Right atrium auricular region (tissue), 2 donors: ENCODE data around the gene POLA2. TPM values are rescaled to one million over a fixed set of nuclear protein-coding genes. Genes with fewer than 3 reads are reported as not detected.

ENCODE experiments used
- DNase-seq: peaks from one replicate; pipeline ENCODE4 v3.0.0-alpha.2; 2019; ENCODE audit warnings: low spot score
- H3K27ac ChIP-seq, 2 donors: fragments of 200-600 bp; sonication (generic); 1 replicate in 1 of 2; 2 replicates in 1 of 2; pipeline ENCODE4 v1.5.1; 2016 to 2019
- H3K27me3 ChIP-seq, 2 donors: fragments of 200-600 bp; sonication (generic); one replicate each; pipeline versions ENCODE4 v1.5.1 to v1.6.0; 2017 to 2019
- H3K36me3 ChIP-seq: fragments of 200-600 bp; sonication (generic); one replicate; pipeline ENCODE4 v1.5.1; 2016
- H3K4me1 ChIP-seq, 2 donors: fragments of 200-600 bp; sonication (generic); one replicate each; pipeline versions ENCODE4 v1.5.1 to v1.6.0; 2017 to 2019
- H3K4me3 ChIP-seq, 2 donors: fragments of 200-600 bp; sonication (generic); 1 replicate in 1 of 2; 2 replicates in 1 of 2; pipeline ENCODE4 v1.5.1; 2017 to 2019; ENCODE audit warnings: mild to moderate bottlenecking in 1 of 2, moderate library complexity in 1 of 2
- H3K9me3 ChIP-seq, 2 donors: fragments of 200-600 bp; sonication (generic); one replicate each; pipeline ENCODE4 v1.5.1; 2019
- CTCF ChIP-seq, 2 donors: fragments of 200-600 bp; sonication (generic); IDR thresholded peaks; one replicate each; pipeline ENCODE4 v1.5.1; 2019; ENCODE audit warnings: antibody characterized with exemption in 2 of 2
- total RNA-seq, 2 donors: library from RNA; depleted of rRNA; stranded (reverse); fragments of >200 nt; gene quantifications; one replicate each; pipeline ENCODE4 v1.1.0, GENCODE V29; 2016

Gene POLA2
- total RNA-seq, 2 donors from 2014 or later = 4.5 to 12.4 TPM

- H3K27me3 ChIP-seq = no peaks in the 10 kb centered on the region
- peaks cover 26% of the 10 kb centered on the region for H3K36me3 ChIP-seq
- H3K9me3 ChIP-seq = no peaks in the 10 kb centered on the region
- no peak overlapping the region for H3K27ac ChIP-seq
- H3K4me1 ChIP-seq = peaks cover 0 to 61% of the 10 kb centered on the region in 2 donors
- H3K4me3 ChIP-seq = no peak overlapping the region
- TF ChIP-seq CTCF (IDR thresholded peaks at IDR 0.05) = no peak
- no peak for DNase-seq
These were observed 58.8 kb downstream of the POLA2 start for GRCh38 chr11:65320386-65321075.

DNA sequence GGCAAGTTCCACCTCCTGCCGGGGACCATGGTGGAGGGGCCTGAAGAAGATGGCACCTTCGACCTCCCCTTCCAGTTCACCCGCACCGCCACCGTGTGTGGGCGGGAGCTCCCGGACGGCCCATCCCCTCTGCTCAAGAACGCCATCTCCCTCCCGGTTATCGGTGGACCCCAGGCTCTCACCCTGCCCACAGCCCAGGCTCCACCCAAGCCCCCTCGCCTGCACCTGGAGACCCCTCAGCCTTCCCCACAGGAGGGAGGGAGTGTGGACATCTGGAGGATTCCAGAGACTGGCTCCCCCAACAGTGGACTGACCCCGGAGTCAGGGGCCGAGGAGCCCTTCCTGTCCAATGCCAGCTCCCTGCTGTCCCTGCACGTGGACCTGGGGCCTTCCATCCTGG is 59.3 kb downstream of the POLA2 start:
- DNase-seq = no peak
- no peak overlapping the region for H3K4me3 ChIP-seq
- no peaks in the 10 kb centered on the region for H3K27me3 ChIP-seq
- no peak overlapping the region for H3K27ac ChIP-seq
- H3K36me3 ChIP-seq = peaks cover 26% of the 10 kb centered on the region
- H3K9me3 ChIP-seq = no peaks in the 10 kb centered on the region
- TF ChIP-seq CTCF (IDR thresholded peaks at IDR 0.05) = no peak
- peaks cover 0 to 56% of the 10 kb centered on the region in 2 donors for H3K4me1 ChIP-seq

DNA sequence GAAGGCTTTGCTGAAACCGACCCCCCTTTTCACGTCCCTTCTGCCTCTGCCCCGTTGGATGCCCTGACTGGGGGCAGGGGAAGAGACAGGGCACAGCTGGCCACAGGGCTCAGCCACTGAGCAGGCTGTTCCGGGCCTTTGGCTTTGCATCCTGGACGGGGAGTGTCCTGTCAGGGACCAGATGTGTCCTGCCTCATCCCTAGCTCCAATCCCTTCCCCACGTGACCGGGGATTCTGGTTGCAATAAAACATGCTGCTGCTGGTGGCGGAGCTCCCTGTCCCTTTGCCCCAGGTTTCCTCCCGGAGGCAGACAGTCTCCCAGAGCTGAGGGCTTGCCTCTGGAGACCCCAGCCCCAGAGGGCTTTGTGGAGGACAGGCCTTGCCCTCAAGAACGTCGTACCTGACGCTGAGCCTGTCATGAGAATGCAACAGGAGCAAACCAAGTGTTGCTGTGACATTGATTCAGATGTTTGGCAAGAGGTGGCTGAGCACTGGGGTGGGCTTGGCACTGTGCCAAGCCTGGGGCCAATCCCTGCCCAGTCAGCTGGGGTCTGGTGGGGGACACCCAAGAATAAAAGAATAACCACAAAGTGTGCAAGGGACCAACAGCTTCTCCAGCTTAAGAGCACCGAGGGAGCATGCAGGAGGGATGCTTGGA is 60.2 kb downstream of the POLA2 start:
- no peak for DNase-seq
- no peak overlapping the region for H3K27ac ChIP-seq

DNA sequence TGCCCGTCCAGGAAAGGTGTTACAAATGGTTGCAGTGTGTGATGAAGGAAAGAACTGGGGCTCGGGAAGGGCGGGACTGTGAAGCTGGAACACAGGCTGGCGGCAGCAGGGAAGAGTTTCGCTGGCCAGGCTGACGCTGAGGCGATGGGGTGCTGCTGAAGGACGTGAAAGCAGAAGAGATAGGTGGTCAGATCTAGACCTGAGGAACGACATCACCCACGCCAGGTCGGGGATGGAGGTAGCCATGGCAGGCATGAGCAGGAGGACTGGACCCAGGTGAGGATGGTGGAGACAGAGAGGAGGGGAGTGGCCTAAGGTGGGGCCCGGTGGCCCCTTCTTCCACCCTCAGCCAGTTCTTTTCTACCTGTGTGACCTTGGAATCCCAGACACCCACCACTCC is 62.1 kb downstream of the POLA2 start:
- Histone ChIP-seq H3K4me3 (no peak overlapping the region), H3K36me3 (peaks cover 26% of the 10 kb centered on the region), H3K4me1 (peaks cover 0 to 32% of the 10 kb centered on the region in 2 donors), H3K27ac (no peak overlapping the region), H3K27me3 (no peaks in the 10 kb centered on the region), H3K9me3 (no peaks in the 10 kb centered on the region)
- no peak for DNase-seq
- TF ChIP-seq CTCF (IDR thresholded peaks at IDR 0.05) = no peak

More for the DNA sequence above, 60.2 kb downstream of the POLA2 start:
- Histone ChIP-seq H3K36me3 (peaks cover 26% of the 10 kb centered on the region), H3K4me1 (peaks cover 0 to 47% of the 10 kb centered on the region in 2 donors), H3K9me3 (no peaks in the 10 kb centered on the region), H3K4me3 (no peak overlapping the region), H3K27me3 (no peaks in the 10 kb centered on the region)
- TF ChIP-seq CTCF (IDR thresholded peaks at IDR 0.05) = no peak

GRCh38 chr11:65325435-65325834 is 63.7 kb downstream of the POLA2 start:
- Histone ChIP-seq H3K9me3 (no peaks in the 10 kb centered on the region), H3K4me1 (peaks cover 0 to 30% of the 10 kb centered on the region in 2 donors), H3K27ac (no peak overlapping the region), H3K4me3 (no peak overlapping the region), H3K27me3 (no peaks in the 10 kb centered on the region), H3K36me3 (peaks cover 25% of the 10 kb centered on the region)
- DNase-seq = no peak
- no peak for TF ChIP-seq CTCF (IDR thresholded peaks at IDR 0.05)
